Measurements from ENCODE around the gene GFRA1. TPM values are rescaled to one million over a fixed set of nuclear protein-coding genes. Genes with fewer than 3 reads are reported as not detected.

The GFRA1 gene
- total and polyA plus RNA-seq, 2 of the 8 experiments (the other 6 are each of a cell fraction or from before 2014, with no cell fraction given), result 1.1 to 2.0 TPM

- peaks cover 0 to 2% (median 0%) of the 10 kb centered on the region in 4 experiments; a peak in 1 of 7 replicates for H3K4me1 ChIP-seq (replicated peaks in 1 of 4; ENCODE audit: control insufficient read depth in 3 of 4, insufficient read depth in 4 of 4, low read length in 3 of 4)
- no peak overlapping the region for H3K9ac ChIP-seq (replicated peaks in 1 of 4; ENCODE audit: extremely low read depth in 1 of 4, low read depth in 3 of 4, low read length in 3 of 4)
- H4K20me1 ChIP-seq (replicated peaks in 1 of 2; ENCODE audit: control insufficient read depth in 1 of 2, insufficient read depth in 2 of 2, low read length in 2 of 2), result no peaks in the 10 kb centered on the region
- H2BK15ac ChIP-seq (ENCODE audit: low read length), result no peak overlapping the region
- H3K4me2 ChIP-seq (ENCODE audit: insufficient read depth in 1 of 2, low read depth in 2 of 2, low read length in 2 of 2), result no peak overlapping the region
- H3K23me2 ChIP-seq (ENCODE audit: low read depth, low read length), result no peaks in the 10 kb centered on the region
- POLR2A ChIA-PET (ENCODE audit: partially characterized antibody), result interaction anchor here (1.1 kb wide), 1 partner anchor 188 kb away, joined by 3 read pairs; no protein-coding TSS in a partner anchor
- H3K9me3 ChIP-seq (ENCODE audit: insufficient read depth in 2 of 2, low read depth in 1 of 2, low read length in 1 of 2), result no peaks in the 10 kb centered on the region
- no peak overlapping the region for H3K18ac ChIP-seq (ENCODE audit: extremely low read depth, low read length)
- no peak overlapping the region for H3K4me3 ChIP-seq (ENCODE audit: extremely low read depth in 1 of 4, insufficient read depth in 2 of 4, low read depth in 3 of 4, low read length in 4 of 4)
- H2BK120ac ChIP-seq (replicated peaks; ENCODE audit: low read depth, low read length), result no peak overlapping the region
- H3K4ac ChIP-seq (replicated peaks; ENCODE audit: insufficient read length, low read depth, low read length), result no peak overlapping the region
- no peak overlapping the region for H3K14ac ChIP-seq (ENCODE audit: insufficient read length)
- 95% methylated on average over 5 of the region's 5 CpGs; no CpG with 5 or more reads in 1 of the 2 experiments for WGBS, 2 experiments (ENCODE audit: extremely low coverage in 1 of 2, insufficient coverage in 1 of 2, insufficient read length in 1 of 2, insufficient replicate concordance in 2 of 2, low coverage in 1 of 2, low lambda C conversion rate in 2 of 2, missing lambda C conversion rate in 1 of 2)
- no peak overlapping the region for H2AFZ ChIP-seq (ENCODE audit: low read length)
- H2BK20ac ChIP-seq (ENCODE audit: low read length), result no peak overlapping the region
- no peak overlapping the region for H2AK5ac ChIP-seq (ENCODE audit: low read depth, low read length)
- H4K8ac ChIP-seq (ENCODE audit: extremely low read depth, insufficient read depth, low read length), result no peak overlapping the region
- H3K36me3 ChIP-seq (ENCODE audit: control insufficient read depth in 2 of 4, insufficient read depth in 4 of 4, low read length in 3 of 4), result no peaks in the 10 kb centered on the region
- H3K79me1 ChIP-seq (ENCODE audit: low read depth, low read length), result no peaks in the 10 kb centered on the region
- no peak overlapping the region for H3K23ac ChIP-seq (ENCODE audit: insufficient read length)
- no peak overlapping the region for H4K5ac ChIP-seq (ENCODE audit: insufficient read length, low read depth, low read length)
- no peak overlapping the region for H3K27ac ChIP-seq (ENCODE audit: low read depth, low read length)
- H4K91ac ChIP-seq (replicated peaks; ENCODE audit: insufficient read length, low read length), result no peak overlapping the region
- no peak overlapping the region for H2BK12ac ChIP-seq (ENCODE audit: low read depth, low read length)
- FAIRE-seq (no peak), DNase-seq (ENCODE audit: low read depth in 1 of 2, low spot score in 2 of 2) (no peak)
- no peak overlapping the region for H3K56ac ChIP-seq (replicated peaks; ENCODE audit: insufficient read length, low read depth, low read length)
- CTCF ChIA-PET (ENCODE audit: partially characterized antibody), result no interaction called here
- no peak overlapping the region for H2BK5ac ChIP-seq (ENCODE audit: low read depth, low read length)
- H3K27me3 ChIP-seq (replicated peaks in 1 of 4; ENCODE audit: control insufficient read depth in 3 of 4, extremely low read depth in 1 of 4, insufficient read depth in 3 of 4, low read length in 3 of 4), result no peaks in the 10 kb centered on the region
- no peak for TF ChIP-seq KDM1A (IDR thresholded peaks at IDR 0.05; ENCODE audit: borderline replicate concordance, low read length)
- TF ChIP-seq TAF1 (IDR thresholded peaks at IDR 0.05; ENCODE audit: low read depth, low read length), result no peak
- no peak for TF ChIP-seq TEAD4 (IDR thresholded peaks at IDR 0.05; ENCODE audit: low read depth, low read length)
- no peak for TF ChIP-seq POLR2A (IDR thresholded peaks at IDR 0.05; ENCODE audit: control extremely low read depth in 1 of 2, low read depth in 2 of 2, low read length in 2 of 2)
- TF ChIP-seq CBX5 (IDR thresholded peaks at IDR 0.05; ENCODE audit: low read depth, low read length), result no peak
- no peak for TF ChIP-seq YY1 (IDR thresholded peaks at IDR 0.05; ENCODE audit: low read depth, low read length)
- TF ChIP-seq MAFK (IDR thresholded peaks at IDR 0.05; ENCODE audit: low read depth, low read length), result no peak
- no peak for TF ChIP-seq RFX5 (IDR thresholded peaks at IDR 0.05; ENCODE audit: borderline replicate concordance, low read depth, low read length)
- no peak for TF ChIP-seq RNF2 (IDR thresholded peaks at IDR 0.05; ENCODE audit: borderline replicate concordance, low read depth, low read length, missing control alignments, poor library complexity, severe bottlenecking)
- TF ChIP-seq SP2 (IDR thresholded peaks at IDR 0.05; ENCODE audit: low read length), result no peak
- no peak for TF ChIP-seq ATF2 (IDR thresholded peaks at IDR 0.05; ENCODE audit: low read length)
- TF ChIP-seq SIN3A (conservative IDR thresholded peaks at IDR 0.05 in 1 of 2, IDR thresholded peaks at IDR 0.05 in 1 of 2; ENCODE audit: low read depth in 1 of 2, low read length in 2 of 2), result no peak
- TF ChIP-seq TAF7 (optimal IDR thresholded peaks at IDR 0.05; ENCODE audit: borderline replicate concordance, low read depth, low read length), result no peak
- H3K79me2 ChIP-seq (ENCODE audit: control insufficient read depth in 1 of 2, insufficient read depth in 2 of 2, low read length in 2 of 2), result no peaks in the 10 kb centered on the region
Observed at GRCh38 chr10:116099023-116099420, 174.0 kb downstream of the GFRA1 start.
